Osteocyte (in vitro differentiated cells): ENCODE data around the gene SMAD1. TPM values are rescaled to one million over a fixed set of nuclear protein-coding genes. Genes with fewer than 3 reads are reported as not detected.

Source experiments
- DNase-seq: peaks from one replicate; pipeline ENCODE4 v3.0.0; 2021; ENCODE audit warnings: mixed read lengths; ENCODE audit not compliant: unreplicated experiment; ENCODE audit errors: extremely low spot score
- H3K27ac Mint-ChIP-seq: one replicate; pipeline ENCODE4 v1.8.0; 2021; ENCODE audit warnings: mild to moderate bottlenecking, mixed read lengths; ENCODE audit not compliant: unreplicated experiment
- H3K27me3 Mint-ChIP-seq: one replicate; pipeline ENCODE4 v1.8.0; 2021; ENCODE audit warnings: mixed read lengths; ENCODE audit not compliant: unreplicated experiment
- H3K36me3 Mint-ChIP-seq: one replicate; pipeline ENCODE4 v1.8.0; 2021; ENCODE audit warnings: mixed read lengths; ENCODE audit not compliant: unreplicated experiment
- H3K4me1 Mint-ChIP-seq: one replicate; pipeline ENCODE4 v1.8.0; 2021; ENCODE audit warnings: mixed read lengths; ENCODE audit not compliant: unreplicated experiment
- H3K4me3 Mint-ChIP-seq: one replicate; pipeline ENCODE4 v1.8.0; 2021; ENCODE audit warnings: mild to moderate bottlenecking, moderate library complexity, mixed read lengths; ENCODE audit not compliant: unreplicated experiment
- H3K9me3 Mint-ChIP-seq: one replicate; pipeline ENCODE4 v1.8.0; 2021; ENCODE audit warnings: mixed read lengths; ENCODE audit not compliant: unreplicated experiment
- CTCF ChIP-seq: fragments of 200-600 bp; sonication (generic); IDR thresholded peaks from 2 replicates; pipeline ENCODE4 v1.5.0; 2021; ENCODE audit warnings: antibody characterized with exemption, mild to moderate bottlenecking, moderate library complexity
- total RNA-seq: library from RNA; stranded (reverse); gene quantifications from 2 replicates; pipeline ENCODE4 v1.2.1, GENCODE V29; 2021

The SMAD1 gene
- total RNA-seq, 1 donor from 2014 or later, result 18.1 TPM

GRCh38 chr4:145563293-145563985, 81.8 kb downstream of the SMAD1 start:
- DNase-seq, result no peak
- Mint-ChIP-seq H3K36me3 (peaks cover 15% of the 10 kb centered on the region), H3K4me1 (no peaks in the 10 kb centered on the region), H3K27me3 (no peaks in the 10 kb centered on the region), H3K9me3 (peaks cover 37% of the 10 kb centered on the region), H3K27ac (no peak overlapping the region), H3K4me3 (no peak overlapping the region)
- no peak for TF ChIP-seq CTCF

DNA sequence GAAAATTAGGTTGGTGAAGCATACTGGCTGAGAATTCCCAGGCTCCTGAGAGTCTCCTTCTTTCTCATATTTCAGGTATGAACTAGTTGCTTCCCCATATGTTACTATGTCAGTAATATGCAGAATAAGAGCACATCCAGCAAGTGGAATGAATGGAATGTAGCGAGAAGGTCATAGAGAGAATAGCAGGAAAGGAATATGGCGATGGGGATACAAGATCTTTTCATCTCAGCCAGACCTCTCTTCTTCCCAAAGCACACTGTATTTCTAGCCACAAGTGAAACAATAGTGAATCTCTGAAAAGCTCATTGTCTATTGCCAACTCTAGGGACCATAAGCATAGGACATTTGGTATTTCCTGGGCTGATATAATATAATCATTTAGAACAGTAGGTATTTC, 82.9 kb downstream of the SMAD1 start:
- H3K36me3 Mint-ChIP-seq, result peaks cover 8% of the 10 kb centered on the region
- H3K4me3 Mint-ChIP-seq, result no peak overlapping the region
- no peaks in the 10 kb centered on the region for H3K4me1 Mint-ChIP-seq
- no peak for TF ChIP-seq CTCF
- no peak overlapping the region for H3K27ac Mint-ChIP-seq
- peaks cover 44% of the 10 kb centered on the region for H3K9me3 Mint-ChIP-seq
- H3K27me3 Mint-ChIP-seq, result peaks cover 11% of the 10 kb centered on the region
- no peak for DNase-seq

- H3K27me3 Mint-ChIP-seq, result peaks cover 13% of the 10 kb centered on the region
- TF ChIP-seq CTCF, result no peak
- no peak overlapping the region for H3K27ac Mint-ChIP-seq
- H3K4me1 Mint-ChIP-seq, result no peaks in the 10 kb centered on the region
- DNase-seq, result no peak
- H3K36me3 Mint-ChIP-seq, result peaks cover 3% of the 10 kb centered on the region
- H3K4me3 Mint-ChIP-seq, result no peak overlapping the region
- H3K9me3 Mint-ChIP-seq, result peaks cover 44% of the 10 kb centered on the region
These were observed 83.7 kb downstream of the SMAD1 start for GRCh38 chr4:145565328-145565727.

- Mint-ChIP-seq H3K27ac (no peak overlapping the region), H3K4me3 (no peak overlapping the region), H3K9me3 (peaks cover 44% of the 10 kb centered on the region), H3K27me3 (peaks cover 16% of the 10 kb centered on the region), H3K36me3 (no peaks in the 10 kb centered on the region), H3K4me1 (no peaks in the 10 kb centered on the region)
- TF ChIP-seq CTCF, result no peak
- DNase-seq, result no peak
These were observed 84.5 kb downstream of the SMAD1 start for GRCh38 chr4:145566086-145566708.

- Mint-ChIP-seq H3K4me1 (no peaks in the 10 kb centered on the region), H3K27ac (no peak overlapping the region), H3K36me3 (no peaks in the 10 kb centered on the region), H3K27me3 (peaks cover 16% of the 10 kb centered on the region), H3K9me3 (peaks cover 44% of the 10 kb centered on the region), H3K4me3 (no peak overlapping the region)
- no peak for TF ChIP-seq CTCF
- DNase-seq, result no peak
These were observed 85.1 kb downstream of the SMAD1 start for GRCh38 chr4:145566768-145567167.
